DOHH2 (cell line): ENCODE measurements around the gene PMIS2.

Experiments used
- EZH2phosphoT487 ChIP-seq: fragments of 200-600 bp; sonication (generic); IDR thresholded peaks from 2 replicates; pipeline ENCODE4 v1.6.1; 2017; ENCODE audit warnings: borderline replicate concordance, mild to moderate bottlenecking, antibody characterized with exemption, low read length, moderate library complexity, mixed read lengths
- TF ChIP-seq, protein P1 (sequence below): fragments of 200-600 bp; sonication (generic); IDR thresholded peaks from one replicate; pipeline ENCODE4 v1.5.1; 2014; ENCODE audit warnings: antibody characterized with exemption, mild to moderate bottlenecking, low read depth, low read length; ENCODE audit not compliant: poor library complexity, severe bottlenecking

GRCh38 chr19:35612224-35612558 lies 26.2 kb downstream of the PMIS2 start:
- TF ChIP-seq, protein P1, sequence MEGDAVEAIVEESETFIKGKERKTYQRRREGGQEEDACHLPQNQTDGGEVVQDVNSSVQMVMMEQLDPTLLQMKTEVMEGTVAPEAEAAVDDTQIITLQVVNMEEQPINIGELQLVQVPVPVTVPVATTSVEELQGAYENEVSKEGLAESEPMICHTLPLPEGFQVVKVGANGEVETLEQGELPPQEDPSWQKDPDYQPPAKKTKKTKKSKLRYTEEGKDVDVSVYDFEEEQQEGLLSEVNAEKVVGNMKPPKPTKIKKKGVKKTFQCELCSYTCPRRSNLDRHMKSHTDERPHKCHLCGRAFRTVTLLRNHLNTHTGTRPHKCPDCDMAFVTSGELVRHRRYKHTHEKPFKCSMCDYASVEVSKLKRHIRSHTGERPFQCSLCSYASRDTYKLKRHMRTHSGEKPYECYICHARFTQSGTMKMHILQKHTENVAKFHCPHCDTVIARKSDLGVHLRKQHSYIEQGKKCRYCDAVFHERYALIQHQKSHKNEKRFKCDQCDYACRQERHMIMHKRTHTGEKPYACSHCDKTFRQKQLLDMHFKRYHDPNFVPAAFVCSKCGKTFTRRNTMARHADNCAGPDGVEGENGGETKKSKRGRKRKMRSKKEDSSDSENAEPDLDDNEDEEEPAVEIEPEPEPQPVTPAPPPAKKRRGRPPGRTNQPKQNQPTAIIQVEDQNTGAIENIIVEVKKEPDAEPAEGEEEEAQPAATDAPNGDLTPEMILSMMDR, result no peak
- no peak for TF ChIP-seq EZH2phosphoT487
